NCI-H1417 treated with DMSO at 0.1 percent for 48 hours (cell line): ENCODE data around the gene GNMT.
A peak's percentile ranks its signal among the peaks of the same experiment; 100 is the strongest.

Experiments
- DNase-seq: peaks from one replicate; lab custom pipeline; 2025; lab: John Stamatoyannopoulos, UW

GNMT gene

GRCh38 chr6:42960243-42961019 is at the start of gene GNMT:
Gene GNMT (plus strand): TSS chr6:42960754. CDS start chr6:42960768, 14 bp downstream.
- DNase-seq, result no peak

- no peak for DNase-seq
Observed at GRCh38 chr6:42911171-42912021, 49.2 kb upstream of the GNMT start.

- DNase-seq, result no peak
Observed at GRCh38 chr6:42914546-42914945, 46.0 kb upstream of the GNMT start.

- no peak for DNase-seq
Observed at GRCh38 chr6:42915732-42916131, 44.8 kb upstream of the GNMT start, which contains the start of gene PTCRA. Gene PTCRA (plus strand): TSS chr6:42916053. CDS start chr6:42916070, 17 bp downstream.

- no peak for DNase-seq
Observed at GRCh38 chr6:42916288-42916687, 44.3 kb upstream of the GNMT start.

- no peak for DNase-seq
Observed at GRCh38 chr6:42921801-42922200, 38.8 kb upstream of the GNMT start.

- no peak for DNase-seq
Observed at GRCh38 chr6:42923666-42924065, 36.9 kb upstream of the GNMT start.

GRCh38 chr6:42925248-42925857 is 35.2 kb upstream of the GNMT start:
- DNase-seq, result no peak

GRCh38 chr6:42928986-42929820 is 31.4 kb upstream of the GNMT start, which contains the start of gene CNPY3:
Gene CNPY3 (plus strand): TSS chr6:42929480. CDS start chr6:42929571, 91 bp downstream.
- DNase-seq, result peak; percentile 96

GRCh38 chr6:42929821-42930360 is 30.7 kb upstream of the GNMT start:
- no peak for DNase-seq

- DNase-seq, result no peak
Observed at GRCh38 chr6:42932412-42932811, 28.1 kb upstream of the GNMT start.

GRCh38 chr6:42933205-42933604 is 27.3 kb upstream of the GNMT start:
- no peak for DNase-seq

GRCh38 chr6:42935322-42935721 is 25.2 kb upstream of the GNMT start:
- DNase-seq, result no peak

- DNase-seq, result no peak
Observed at GRCh38 chr6:42936398-42936797, 24.2 kb upstream of the GNMT start.

- no peak for DNase-seq
Observed at GRCh38 chr6:42937548-42938427, 22.8 kb upstream of the GNMT start.

- DNase-seq, result no peak
Observed at GRCh38 chr6:42938428-42938796, 22.1 kb upstream of the GNMT start.

- DNase-seq, result no peak
Observed at GRCh38 chr6:42938987-42939809, 21.4 kb upstream of the GNMT start.

GRCh38 chr6:42939810-42940167 is 20.8 kb upstream of the GNMT start:
- DNase-seq, result no peak

- no peak for DNase-seq
Observed at GRCh38 chr6:42940493-42941045, 20.0 kb upstream of the GNMT start.
